Peyer's patch (tissue), 4 donors: ENCODE results near the gene CYP3A7. TPM values are rescaled to one million over a fixed set of nuclear protein-coding genes. Genes with fewer than 3 reads are reported as not detected.
A peak's percentile ranks its signal among the peaks of the same experiment; 100 is the strongest.
"Not testable (repeated sequence)": the region's sequence is repeated elsewhere in the genome, so short reads cannot be mapped to it uniquely, and the experiment has no call there.

Experiments used
- DNase-seq, 3 donors: peaks; one replicate each; pipeline ENCODE4 v3.0.0-alpha.2; 2017 to 2019
- H3K27ac ChIP-seq, 4 donors: fragments of 200-600 bp; sonication (generic); one replicate each; pipeline ENCODE4 v1.5.1; 2016 to 2019
- H3K27me3 ChIP-seq, 2 donors: fragments of 200-600 bp; sonication (generic); one replicate each; pipeline ENCODE4 v1.5.1; 2019
- H3K36me3 ChIP-seq, 3 donors: fragments of 200-600 bp; sonication (generic); one replicate each; pipeline ENCODE4 v1.5.1; 2016 to 2019
- H3K4me1 ChIP-seq, 4 donors: fragments of 200-600 bp; sonication (generic); one replicate each; pipeline ENCODE4 v1.5.1; 2016 to 2019
- H3K4me3 ChIP-seq, 4 donors: fragments of 200-600 bp; sonication (generic); 1 replicate in 3 of 4; 2 replicates in 1 of 4; pipeline ENCODE4 v1.5.1; 2016 to 2019; ENCODE audit warnings: mild to moderate bottlenecking in 1 of 4
- H3K9me3 ChIP-seq, 4 donors: fragments of 200-600 bp; sonication (generic); one replicate each; pipeline ENCODE4 v1.5.1; 2016 to 2019; ENCODE audit warnings: mild to moderate bottlenecking in 1 of 4
- POLR2A ChIP-seq, 2 donors: fragments of 450-650 bp; IDR thresholded peaks; one replicate each; pipeline ENCODE4 v1.5.1; 2017; ENCODE audit warnings: antibody characterized with exemption in 2 of 2, mild to moderate bottlenecking in 2 of 2, moderate library complexity in 2 of 2
- total RNA-seq, 4 donors: library from RNA; depleted of rRNA; stranded (reverse); fragments of >200 nt; gene quantifications; one replicate each; pipeline ENCODE4 v1.1.0, GENCODE V29; 2016
- TF ChIP-seq, protein P1 (sequence below), 6 experiments: fragments of 450-650 bp in 4 of 6; fragments of 200-600 bp in 2 of 6; sonication (generic) in 1 of 6; IDR thresholded peaks; one replicate each; pipeline ENCODE4 v1.5.1; 2017 to 2019; ENCODE audit warnings: antibody characterized with exemption in 6 of 6, mild to moderate bottlenecking in 3 of 6, moderate library complexity in 1 of 6

CYP3A7 gene
- total RNA-seq, 4 donors from 2014 or later, result 0.76 to 5.3 TPM; not detected in 2

DNA sequence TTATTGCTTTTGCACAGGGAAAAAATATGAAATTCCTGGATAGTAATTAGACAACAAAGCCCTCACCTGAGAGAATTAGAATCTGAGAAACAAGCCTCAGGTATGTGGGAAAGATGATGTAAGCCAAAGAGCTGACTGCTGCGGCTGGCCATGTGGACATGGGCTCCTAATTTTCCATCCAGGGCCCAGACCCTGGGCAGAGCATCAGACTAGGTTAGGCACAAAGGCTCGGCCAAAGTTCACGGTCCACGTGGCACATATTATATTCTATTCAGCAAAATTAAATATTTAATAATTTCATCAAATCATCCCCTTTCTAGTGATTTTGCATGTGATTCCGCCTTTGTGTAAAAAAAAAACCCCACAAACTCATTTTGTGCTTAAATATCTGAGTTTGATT, 43.9 kb upstream of the CYP3A7 start:
- no peak for DNase-seq
- TF ChIP-seq POLR2A (IDR thresholded peaks at IDR 0.05), result no peak
- no peaks in the 10 kb centered on the region for H3K9me3 ChIP-seq
- H3K4me1 ChIP-seq, result no peaks in the 10 kb centered on the region
- H3K4me3 ChIP-seq, result no peak overlapping the region
- H3K27ac ChIP-seq, result no peak overlapping the region
- H3K36me3 ChIP-seq, result no peaks in the 10 kb centered on the region
- no peaks in the 10 kb centered on the region for H3K27me3 ChIP-seq

- H3K27ac ChIP-seq, result peak overlapping the region in 3 of 4 donors; percentile 30 to 72 (median 69)
- H3K9me3 ChIP-seq, H3K27me3 ChIP-seq, H3K4me1 ChIP-seq, H3K36me3 ChIP-seq, DNase-seq, H3K4me3 ChIP-seq: not testable (repeated sequence)
- TF ChIP-seq, protein P1, sequence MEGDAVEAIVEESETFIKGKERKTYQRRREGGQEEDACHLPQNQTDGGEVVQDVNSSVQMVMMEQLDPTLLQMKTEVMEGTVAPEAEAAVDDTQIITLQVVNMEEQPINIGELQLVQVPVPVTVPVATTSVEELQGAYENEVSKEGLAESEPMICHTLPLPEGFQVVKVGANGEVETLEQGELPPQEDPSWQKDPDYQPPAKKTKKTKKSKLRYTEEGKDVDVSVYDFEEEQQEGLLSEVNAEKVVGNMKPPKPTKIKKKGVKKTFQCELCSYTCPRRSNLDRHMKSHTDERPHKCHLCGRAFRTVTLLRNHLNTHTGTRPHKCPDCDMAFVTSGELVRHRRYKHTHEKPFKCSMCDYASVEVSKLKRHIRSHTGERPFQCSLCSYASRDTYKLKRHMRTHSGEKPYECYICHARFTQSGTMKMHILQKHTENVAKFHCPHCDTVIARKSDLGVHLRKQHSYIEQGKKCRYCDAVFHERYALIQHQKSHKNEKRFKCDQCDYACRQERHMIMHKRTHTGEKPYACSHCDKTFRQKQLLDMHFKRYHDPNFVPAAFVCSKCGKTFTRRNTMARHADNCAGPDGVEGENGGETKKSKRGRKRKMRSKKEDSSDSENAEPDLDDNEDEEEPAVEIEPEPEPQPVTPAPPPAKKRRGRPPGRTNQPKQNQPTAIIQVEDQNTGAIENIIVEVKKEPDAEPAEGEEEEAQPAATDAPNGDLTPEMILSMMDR (IDR thresholded peaks at IDR 0.05), result peak in 1 of 6 experiments; percentile 9
Observed at GRCh38 chr7:99773395-99773794, 38.4 kb upstream of the CYP3A7 start.

GRCh38 chr7:99772565-99772964, 37.6 kb upstream of the CYP3A7 start:
- Histone ChIP-seq H3K4me1 (peaks cover 0 to 3% (median 0%) of the 10 kb centered on the region in 4 donors), H3K4me3 (no peak overlapping the region), H3K9me3 (no peaks in the 10 kb centered on the region), H3K36me3 (no peaks in the 10 kb centered on the region), H3K27ac (peak overlapping the region in 3 of 4 donors; percentile 30 to 72 (median 69)), H3K27me3 (no peaks in the 10 kb centered on the region)
- TF ChIP-seq, protein P1 (IDR thresholded peaks at IDR 0.05), result no peak
- TF ChIP-seq POLR2A (IDR thresholded peaks at IDR 0.05), result peak in 1 of 2 donors; percentile 21
- peak in 1 of 3 donors; percentile 75 for DNase-seq

DNA sequence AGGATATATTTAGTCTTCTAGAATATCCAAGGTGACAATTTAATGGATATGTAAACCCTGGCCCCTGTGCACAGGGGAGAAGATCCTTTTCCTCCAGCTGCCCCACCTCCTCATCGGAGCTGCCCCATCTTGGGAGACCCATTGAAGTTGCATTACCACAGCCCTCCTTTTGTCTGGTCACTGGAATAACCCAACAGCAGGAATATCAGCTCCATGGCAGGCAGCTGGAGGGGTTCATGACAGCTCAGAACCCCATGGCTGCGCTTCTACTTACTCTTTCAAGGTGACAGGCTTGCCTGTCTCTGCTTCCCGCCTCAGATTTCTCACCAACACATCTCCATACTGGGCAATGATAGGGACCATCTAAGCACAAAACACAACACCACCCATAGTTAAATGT, 34.5 kb upstream of the CYP3A7 start:
- not testable (repeated sequence) for H3K9me3 ChIP-seq, H3K27ac ChIP-seq, H3K4me1 ChIP-seq, H3K4me3 ChIP-seq, H3K27me3 ChIP-seq, DNase-seq
- H3K36me3 ChIP-seq, result peaks cover 0 to 21% (median 0%) of the 10 kb centered on the region in 3 donors

GRCh38 chr7:99768471-99768870, 33.5 kb upstream of the CYP3A7 start:
- Histone ChIP-seq H3K4me1 (no peaks in the 10 kb centered on the region), H3K27ac (no peak overlapping the region), H3K27me3 (no peaks in the 10 kb centered on the region), H3K4me3 (no peak overlapping the region), H3K36me3 (peaks cover 0 to 27% (median 0%) of the 10 kb centered on the region in 3 donors), H3K9me3 (no peaks in the 10 kb centered on the region)
- TF ChIP-seq, protein P1 (IDR thresholded peaks at IDR 0.05), result no peak
- TF ChIP-seq POLR2A (IDR thresholded peaks at IDR 0.05), result no peak
- DNase-seq, result no peak

DNA sequence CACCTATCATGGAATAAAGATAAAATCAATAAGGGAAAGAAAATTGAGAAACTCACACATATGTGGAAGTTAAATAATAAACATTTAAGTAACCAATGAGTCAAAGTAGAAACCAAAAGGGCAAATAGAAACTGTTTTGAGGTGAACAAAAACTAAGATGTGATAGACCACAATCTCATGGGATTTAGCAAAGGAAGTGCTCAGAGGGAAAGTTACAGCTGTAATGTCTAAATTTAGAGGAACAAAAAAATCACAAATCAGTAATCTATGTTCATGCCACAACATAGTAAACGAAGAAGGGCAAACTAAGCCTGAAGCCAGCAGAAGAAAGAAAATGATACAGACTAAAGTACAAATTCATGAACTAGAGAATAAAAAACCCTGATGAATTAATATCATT, 32.7 kb upstream of the CYP3A7 start:
- Histone ChIP-seq H3K4me1 (no peaks in the 10 kb centered on the region), H3K9me3 (no peaks in the 10 kb centered on the region), H3K27me3 (no peaks in the 10 kb centered on the region), H3K36me3 (peaks cover 0 to 27% (median 0%) of the 10 kb centered on the region in 3 donors), H3K27ac (no peak overlapping the region), H3K4me3 (no peak overlapping the region)
- TF ChIP-seq POLR2A (IDR thresholded peaks at IDR 0.05), result no peak
- TF ChIP-seq, protein P1 (IDR thresholded peaks at IDR 0.05), result no peak
- DNase-seq, result no peak

GRCh38 chr7:99766484-99767099, 31.6 kb upstream of the CYP3A7 start:
- Histone ChIP-seq H3K9me3 (no peaks in the 10 kb centered on the region), H3K36me3 (peaks cover 0 to 27% (median 0%) of the 10 kb centered on the region in 3 donors), H3K27me3 (no peaks in the 10 kb centered on the region), H3K4me3 (no peak overlapping the region), H3K4me1 (no peaks in the 10 kb centered on the region), H3K27ac (no peak overlapping the region)
- DNase-seq, result no peak
- TF ChIP-seq, protein P1 (IDR thresholded peaks at IDR 0.05), result no peak
- TF ChIP-seq POLR2A (IDR thresholded peaks at IDR 0.05), result no peak
